ENCODE measurements around the gene SH3PXD2A. TPM values are rescaled to one million over a fixed set of nuclear protein-coding genes. Genes with fewer than 3 reads are reported as not detected.

Gene SH3PXD2A
- total RNA-seq, 4 donors from 2014 or later, result 9.4 to 20.6 (median 11.2) TPM

DNA sequence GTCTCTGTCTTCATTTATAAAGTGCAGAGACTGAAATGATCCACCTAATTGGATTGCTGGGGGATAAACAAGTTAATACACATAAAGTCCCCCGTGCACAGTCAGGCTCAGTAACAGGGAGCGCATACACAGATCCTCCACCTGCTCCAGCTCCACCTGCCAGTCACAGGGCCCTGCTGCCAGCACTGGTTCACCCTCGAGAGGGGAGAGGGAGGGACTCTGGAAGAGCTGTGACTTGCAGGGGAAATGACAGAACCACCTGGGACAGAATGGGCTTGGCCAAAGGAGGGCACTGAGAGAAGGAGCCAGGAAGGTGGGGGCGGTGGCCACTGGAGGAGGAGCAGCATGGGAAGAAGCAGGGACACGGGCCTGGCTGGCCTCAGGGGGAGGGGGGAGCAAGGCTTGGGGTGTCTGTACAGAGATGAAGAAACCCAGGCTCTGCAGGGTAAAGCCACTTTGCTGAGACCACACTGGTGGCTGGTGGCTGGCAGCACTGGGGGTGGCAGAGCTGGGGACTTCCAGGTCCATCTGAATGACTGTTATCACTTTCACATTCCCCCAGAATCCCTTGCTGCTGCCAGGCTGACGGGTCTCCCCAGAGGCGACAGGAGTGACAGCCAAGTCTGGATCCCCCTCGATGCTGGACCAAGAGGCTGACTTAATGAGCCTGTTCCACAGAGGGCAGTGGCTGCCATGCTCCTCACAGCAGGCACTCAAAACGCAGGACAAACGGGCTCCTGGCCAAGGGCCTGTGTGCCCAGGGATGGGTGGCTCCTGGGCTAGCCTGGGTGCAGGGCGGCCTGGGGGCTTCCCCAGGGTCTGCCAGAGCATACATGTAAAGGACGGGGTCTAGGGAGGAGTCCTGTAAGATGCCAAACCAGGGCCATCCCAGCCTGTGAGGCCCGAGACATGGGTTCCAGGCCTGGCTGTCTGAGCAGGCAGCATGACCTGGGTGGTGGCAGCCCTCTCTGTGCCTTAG lies 151.1 kb downstream of the SH3PXD2A start:
- Histone ChIP-seq H3K36me3 (no peaks in the 10 kb centered on the region), H3K27me3 (no peaks in the 10 kb centered on the region), H3K27ac (no peak overlapping the region), H3K9me3 (no peaks in the 10 kb centered on the region), H3K4me1 (no peaks in the 10 kb centered on the region), H3K4me3 (replicated peaks in 1 of 3) (no peak overlapping the region)
- no peak for TF ChIP-seq POLR2A (IDR thresholded peaks at IDR 0.05)
- TF ChIP-seq, protein P1, sequence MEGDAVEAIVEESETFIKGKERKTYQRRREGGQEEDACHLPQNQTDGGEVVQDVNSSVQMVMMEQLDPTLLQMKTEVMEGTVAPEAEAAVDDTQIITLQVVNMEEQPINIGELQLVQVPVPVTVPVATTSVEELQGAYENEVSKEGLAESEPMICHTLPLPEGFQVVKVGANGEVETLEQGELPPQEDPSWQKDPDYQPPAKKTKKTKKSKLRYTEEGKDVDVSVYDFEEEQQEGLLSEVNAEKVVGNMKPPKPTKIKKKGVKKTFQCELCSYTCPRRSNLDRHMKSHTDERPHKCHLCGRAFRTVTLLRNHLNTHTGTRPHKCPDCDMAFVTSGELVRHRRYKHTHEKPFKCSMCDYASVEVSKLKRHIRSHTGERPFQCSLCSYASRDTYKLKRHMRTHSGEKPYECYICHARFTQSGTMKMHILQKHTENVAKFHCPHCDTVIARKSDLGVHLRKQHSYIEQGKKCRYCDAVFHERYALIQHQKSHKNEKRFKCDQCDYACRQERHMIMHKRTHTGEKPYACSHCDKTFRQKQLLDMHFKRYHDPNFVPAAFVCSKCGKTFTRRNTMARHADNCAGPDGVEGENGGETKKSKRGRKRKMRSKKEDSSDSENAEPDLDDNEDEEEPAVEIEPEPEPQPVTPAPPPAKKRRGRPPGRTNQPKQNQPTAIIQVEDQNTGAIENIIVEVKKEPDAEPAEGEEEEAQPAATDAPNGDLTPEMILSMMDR (IDR thresholded peaks at IDR 0.05), result no peak
- intact Hi-C loops (cut with DNase I), result no loop called here
- DNase-seq, result no peak
- WGBS, 2 donors, result 61 to 73% methylated on average over 10 to 13 of the region's 13 CpGs

DNA sequence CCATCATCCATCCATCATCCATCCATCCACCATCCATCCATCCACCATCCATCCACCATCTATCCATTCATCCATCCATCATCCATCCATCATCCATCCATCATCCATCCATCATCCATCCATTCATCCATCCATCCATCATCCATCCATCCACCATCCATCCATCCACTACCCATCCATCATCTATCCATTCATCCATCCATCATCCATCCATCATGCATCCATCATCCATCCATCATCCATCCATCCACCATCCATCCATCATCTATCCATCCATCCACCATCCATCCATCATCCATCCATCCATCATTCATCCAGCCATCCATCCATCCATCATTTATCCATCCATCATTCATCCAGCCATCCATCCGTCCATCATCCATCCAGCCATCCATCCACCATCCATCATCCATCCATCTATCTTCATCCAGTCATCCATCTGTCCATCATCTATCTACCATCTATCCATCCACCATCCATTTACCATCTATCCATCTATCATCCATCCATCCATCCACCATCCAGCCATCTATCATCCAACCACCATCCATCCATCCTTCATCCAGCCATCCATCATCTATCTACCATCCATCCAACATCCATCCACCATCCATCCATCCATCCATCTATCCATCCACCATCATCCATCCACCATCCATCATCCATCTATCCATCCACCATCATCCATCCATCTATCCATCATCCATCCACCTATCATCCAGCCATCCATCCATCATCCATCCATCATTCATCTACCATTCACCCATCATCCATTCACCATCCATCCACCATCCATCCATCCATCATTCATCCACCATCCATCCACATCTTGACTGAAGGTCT lies 153.8 kb downstream of the SH3PXD2A start:
- Histone ChIP-seq H3K4me3 (replicated peaks in 1 of 3) (no peak overlapping the region), H3K4me1 (no peaks in the 10 kb centered on the region), H3K27me3 (no peaks in the 10 kb centered on the region), H3K9me3 (no peaks in the 10 kb centered on the region), H3K27ac (no peak overlapping the region), H3K36me3 (no peaks in the 10 kb centered on the region)
- WGBS, 2 donors, result 33 to 51% methylated on average over 1 of the region's 1 CpG
- DNase-seq, result no peak
- TF ChIP-seq, protein P1 (IDR thresholded peaks at IDR 0.05), result no peak
- no peak for TF ChIP-seq POLR2A (IDR thresholded peaks at IDR 0.05)
- intact Hi-C loops (cut with DNase I), result no loop called here

DNA sequence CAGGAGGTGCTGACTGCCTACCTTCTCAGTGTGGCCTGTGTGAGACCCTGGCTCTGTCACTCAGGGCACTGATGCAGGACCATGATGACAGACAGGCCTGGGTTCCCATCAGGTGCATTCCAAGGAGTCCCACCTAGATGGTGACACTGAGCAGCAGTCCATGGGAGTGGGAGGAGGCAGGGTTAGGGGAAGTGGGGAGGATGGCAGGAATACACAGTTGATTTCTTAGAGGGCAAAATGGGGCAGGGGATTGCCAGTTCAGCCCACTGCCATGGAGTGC lies 155.0 kb downstream of the SH3PXD2A start:
- Histone ChIP-seq H3K4me3 (replicated peaks in 1 of 3) (no peak overlapping the region), H3K9me3 (no peaks in the 10 kb centered on the region), H3K27ac (no peak overlapping the region), H3K4me1 (no peaks in the 10 kb centered on the region), H3K36me3 (no peaks in the 10 kb centered on the region), H3K27me3 (no peaks in the 10 kb centered on the region)
- TF ChIP-seq, protein P1 (IDR thresholded peaks at IDR 0.05), result no peak
- DNase-seq, result no peak
- intact Hi-C loops (cut with DNase I), result no loop called here

DNA sequence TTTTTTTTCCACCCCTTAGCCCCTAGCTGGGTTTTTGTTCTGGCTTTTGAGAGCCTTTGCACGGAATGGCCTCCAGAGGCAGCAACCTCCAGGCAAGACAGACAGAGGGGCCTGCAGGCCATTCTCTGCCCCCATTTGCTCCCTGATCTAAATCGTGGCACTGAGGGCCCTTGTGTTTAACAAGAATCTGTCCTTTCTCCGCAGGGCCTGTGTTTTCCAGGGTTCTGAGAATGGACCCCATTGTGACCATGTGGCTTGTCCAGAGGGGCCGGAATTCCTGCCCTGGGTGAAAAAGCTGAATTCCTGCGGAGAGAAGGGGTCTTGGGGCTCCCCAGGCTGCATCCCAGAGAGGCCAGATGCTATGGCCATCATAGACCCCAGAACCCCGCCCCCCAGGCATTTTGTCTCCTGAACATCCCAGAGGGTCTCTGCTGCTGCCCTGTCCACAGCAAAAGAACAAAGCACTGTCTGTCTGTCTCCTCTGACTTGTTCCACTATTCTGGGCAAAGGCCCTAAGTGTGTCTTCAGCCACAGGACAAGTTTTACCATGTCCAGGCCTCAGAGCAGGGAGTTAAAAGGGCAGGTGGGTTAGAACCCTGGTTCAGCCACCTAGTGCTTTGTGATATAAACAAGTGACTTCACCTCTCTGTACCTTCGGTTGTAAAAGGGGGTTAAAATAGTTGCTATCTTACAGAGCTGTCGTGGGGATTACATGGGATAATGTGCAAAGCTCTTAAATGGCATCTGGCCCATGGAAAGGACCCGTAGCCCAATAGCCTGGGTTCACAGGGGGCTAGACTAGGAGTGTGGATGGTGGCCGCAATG lies 155.6 kb downstream of the SH3PXD2A start:
- Histone ChIP-seq H3K27me3 (no peaks in the 10 kb centered on the region), H3K36me3 (no peaks in the 10 kb centered on the region), H3K27ac (no peak overlapping the region), H3K4me3 (replicated peaks in 1 of 3) (no peak overlapping the region), H3K4me1 (no peaks in the 10 kb centered on the region), H3K9me3 (no peaks in the 10 kb centered on the region)
- DNase-seq, result no peak
- TF ChIP-seq, protein P1 (IDR thresholded peaks at IDR 0.05), result no peak
- WGBS, 2 donors, result 77 to 82% methylated on average over 10 of the region's 10 CpGs
- intact Hi-C loops (cut with DNase I), result no loop called here
